HG03097 (cell line): ENCODE results near the gene WDR83.
"Not testable (repeated sequence)": the region's sequence is repeated elsewhere in the genome, so short reads cannot be mapped to it uniquely, and the experiment has no call there.

Source experiments
- ATAC-seq: cut with Tn5 transposase; IDR thresholded peaks from one replicate; pipeline ENCODE4 v1.9.1; 2021; ENCODE audit not compliant: unreplicated experiment, low FRiP score

The WDR83 gene

GRCh38 chr19:12681074-12681987, 14.7 kb downstream of the WDR83 start, which contains the start of gene DHPS:
Gene DHPS, minus strand, starts transcription at chr19:12681880. Its CDS starts 114 bp downstream, at chr19:12681766.
- ATAC-seq = peak; percentile 57

GRCh38 chr19:12685831-12686230, 19.2 kb downstream of the WDR83 start:
- no peak for ATAC-seq

- ATAC-seq = no peak
Observed at GRCh38 chr19:12687496-12688196, 21.0 kb downstream of the WDR83 start, which contains the start of gene GNG14. Gene GNG14, plus strand, starts transcription at chr19:12687998. Its CDS starts 51 bp downstream, at chr19:12688049.

GRCh38 chr19:12689012-12689411, 22.4 kb downstream of the WDR83 start:
- ATAC-seq = no peak

GRCh38 chr19:12689581-12690216, 23.1 kb downstream of the WDR83 start:
- no peak for ATAC-seq

- no peak for ATAC-seq
Observed at GRCh38 chr19:12692960-12693359, 26.4 kb downstream of the WDR83 start.

- no peak for ATAC-seq
Observed at GRCh38 chr19:12694641-12695040, 28.0 kb downstream of the WDR83 start.

- ATAC-seq = no peak
Observed at GRCh38 chr19:12695096-12695495, 28.5 kb downstream of the WDR83 start.

GRCh38 chr19:12695514-12695913, 28.9 kb downstream of the WDR83 start:
- ATAC-seq = no peak

- peak; percentile 20 for ATAC-seq
Observed at GRCh38 chr19:12695997-12696365, 29.4 kb downstream of the WDR83 start.

- peak; percentile 54 for ATAC-seq
Observed at GRCh38 chr19:12696366-12697335, 30.0 kb downstream of the WDR83 start, which contains the start of gene FBXW9. Gene FBXW9, minus strand, starts transcription at chr19:12696631. Its CDS starts 50 bp downstream, at chr19:12696581.

- not testable (repeated sequence) for ATAC-seq
Observed at GRCh38 chr19:12697425-12697824, 30.8 kb downstream of the WDR83 start.

- no peak for ATAC-seq
Observed at GRCh38 chr19:12698138-12698537, 31.5 kb downstream of the WDR83 start.

- ATAC-seq = no peak
Observed at GRCh38 chr19:12701596-12702282, 35.1 kb downstream of the WDR83 start.

GRCh38 chr19:12703046-12703445, 36.4 kb downstream of the WDR83 start:
- no peak for ATAC-seq

- no peak for ATAC-seq
Observed at GRCh38 chr19:12705169-12705568, 38.6 kb downstream of the WDR83 start.

- no peak for ATAC-seq
Observed at GRCh38 chr19:12705654-12706331, 39.2 kb downstream of the WDR83 start.

- ATAC-seq = no peak
Observed at GRCh38 chr19:12706332-12706718, 39.7 kb downstream of the WDR83 start.

GRCh38 chr19:12708641-12709040, 42.0 kb downstream of the WDR83 start:
- no peak for ATAC-seq
